Measurements from ENCODE around the gene TSGA10IP. TPM values are rescaled to one million over a fixed set of nuclear protein-coding genes. Genes with fewer than 3 reads are reported as not detected.

Gene TSGA10IP
- total RNA-seq, 1 donor, result not detected

DNA sequence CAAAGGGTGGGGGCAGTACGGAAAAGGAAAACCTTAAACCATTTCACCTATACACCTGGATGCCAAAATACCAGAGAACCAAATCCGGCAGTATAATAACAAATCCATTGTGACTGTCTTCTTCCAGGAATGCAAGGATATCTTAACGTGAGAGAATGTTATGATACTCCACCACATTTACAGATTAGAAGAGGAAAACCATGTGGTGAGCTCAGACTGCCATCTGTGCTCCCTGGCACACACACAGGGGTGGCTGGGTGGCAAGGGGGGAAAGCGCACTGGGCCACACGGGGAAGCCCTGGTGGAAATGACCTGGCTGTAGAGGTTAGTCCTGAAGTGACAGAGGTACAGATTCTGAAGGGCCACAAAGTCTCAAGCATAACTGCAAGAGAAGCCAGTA lies 46.8 kb downstream of the TSGA10IP start:
- TF ChIP-seq, protein P1, sequence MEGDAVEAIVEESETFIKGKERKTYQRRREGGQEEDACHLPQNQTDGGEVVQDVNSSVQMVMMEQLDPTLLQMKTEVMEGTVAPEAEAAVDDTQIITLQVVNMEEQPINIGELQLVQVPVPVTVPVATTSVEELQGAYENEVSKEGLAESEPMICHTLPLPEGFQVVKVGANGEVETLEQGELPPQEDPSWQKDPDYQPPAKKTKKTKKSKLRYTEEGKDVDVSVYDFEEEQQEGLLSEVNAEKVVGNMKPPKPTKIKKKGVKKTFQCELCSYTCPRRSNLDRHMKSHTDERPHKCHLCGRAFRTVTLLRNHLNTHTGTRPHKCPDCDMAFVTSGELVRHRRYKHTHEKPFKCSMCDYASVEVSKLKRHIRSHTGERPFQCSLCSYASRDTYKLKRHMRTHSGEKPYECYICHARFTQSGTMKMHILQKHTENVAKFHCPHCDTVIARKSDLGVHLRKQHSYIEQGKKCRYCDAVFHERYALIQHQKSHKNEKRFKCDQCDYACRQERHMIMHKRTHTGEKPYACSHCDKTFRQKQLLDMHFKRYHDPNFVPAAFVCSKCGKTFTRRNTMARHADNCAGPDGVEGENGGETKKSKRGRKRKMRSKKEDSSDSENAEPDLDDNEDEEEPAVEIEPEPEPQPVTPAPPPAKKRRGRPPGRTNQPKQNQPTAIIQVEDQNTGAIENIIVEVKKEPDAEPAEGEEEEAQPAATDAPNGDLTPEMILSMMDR (IDR thresholded peaks at IDR 0.05; ENCODE audit: extremely low read depth, low read depth, low read length), result no peak
- no peaks in the 10 kb centered on the region for H3K4me1 ChIP-seq (ENCODE audit: insufficient read depth, low read length)
- H2AFZ ChIP-seq (ENCODE audit: low read length), result no peak overlapping the region
- H3K9me3 ChIP-seq (ENCODE audit: low read depth, low read length), result no peaks in the 10 kb centered on the region
- no peak overlapping the region for H3K4me3 ChIP-seq (ENCODE audit: insufficient read depth, low read length)
- peak; percentile 67 for DNase-seq (ENCODE audit: insufficient read length, low spot score, missing footprints)
- H4K20me1 ChIP-seq (ENCODE audit: insufficient read depth, low read length), result no peaks in the 10 kb centered on the region
- no peak overlapping the region for H3K4me2 ChIP-seq (ENCODE audit: insufficient read depth, low read length)
- H3K27me3 ChIP-seq (ENCODE audit: insufficient read depth, low read length), result no peaks in the 10 kb centered on the region
- H3K79me2 ChIP-seq (ENCODE audit: insufficient read depth, low read length), result no peaks in the 10 kb centered on the region
- no peak overlapping the region for H3K27ac ChIP-seq (ENCODE audit: low read depth, low read length)
- H3K36me3 ChIP-seq (ENCODE audit: insufficient read depth, low read length), result peaks cover 6% of the 10 kb centered on the region

GRCh38 chr11:65997286-65997685 lies 52.0 kb downstream of the TSGA10IP start:
- H3K4me2 ChIP-seq (ENCODE audit: insufficient read depth, low read length), result no peak overlapping the region
- H3K9me3 ChIP-seq (ENCODE audit: low read depth, low read length), result no peaks in the 10 kb centered on the region
- peaks cover 7% of the 10 kb centered on the region for H4K20me1 ChIP-seq (ENCODE audit: insufficient read depth, low read length)
- H3K27me3 ChIP-seq (ENCODE audit: insufficient read depth, low read length), result no peaks in the 10 kb centered on the region
- peaks cover 40% of the 10 kb centered on the region for H3K36me3 ChIP-seq (ENCODE audit: insufficient read depth, low read length)
- no peaks in the 10 kb centered on the region for H3K4me1 ChIP-seq (ENCODE audit: insufficient read depth, low read length)
- H3K27ac ChIP-seq (ENCODE audit: low read depth, low read length), result no peak overlapping the region
- no peak overlapping the region for H2AFZ ChIP-seq (ENCODE audit: low read length)
- no peak overlapping the region for H3K4me3 ChIP-seq (ENCODE audit: insufficient read depth, low read length)
- peak; percentile 80 for DNase-seq (ENCODE audit: insufficient read length, low spot score, missing footprints)
- TF ChIP-seq, protein P1 (IDR thresholded peaks at IDR 0.05; ENCODE audit: extremely low read depth, low read depth, low read length), result no peak
- peaks cover 33% of the 10 kb centered on the region for H3K79me2 ChIP-seq (ENCODE audit: insufficient read depth, low read length)

DNA sequence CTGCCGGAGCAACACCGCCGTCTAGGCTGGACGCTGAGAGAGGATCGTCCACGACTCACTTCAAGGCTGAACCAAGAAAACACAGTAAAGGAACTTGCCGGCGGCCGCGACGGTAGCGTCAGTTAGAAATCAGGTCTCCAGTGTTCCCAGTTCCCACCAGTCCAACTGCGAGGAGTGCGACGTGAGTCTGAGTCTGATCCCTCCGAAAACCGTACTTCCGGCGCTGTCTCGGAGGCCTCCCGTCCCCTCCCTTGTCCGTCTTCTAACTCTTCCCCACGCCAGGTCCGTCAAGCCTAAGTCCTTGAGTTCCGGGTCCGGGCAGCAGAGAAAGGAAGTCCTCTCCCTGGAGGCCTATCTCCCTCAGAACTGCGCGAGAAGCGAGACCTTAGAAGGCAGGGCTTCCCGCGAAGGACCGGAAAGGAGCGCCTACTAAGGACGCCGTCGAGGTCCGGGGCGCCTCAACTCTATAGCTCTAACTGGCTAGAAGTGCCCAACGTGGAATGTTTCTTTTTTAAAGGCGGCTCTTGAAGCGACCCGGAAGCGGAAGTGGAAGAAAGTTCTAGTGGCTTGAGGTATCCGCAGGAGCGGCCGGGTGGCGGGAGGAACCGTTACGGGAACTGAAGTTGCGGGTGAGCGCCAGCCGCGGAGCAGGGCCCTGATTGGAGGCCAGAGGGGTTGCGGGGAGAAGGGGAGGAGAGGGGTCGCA lies 56.8 kb downstream of the TSGA10IP start, which contains the start of the genes BANF1 and EIF1AD:
Gene BANF1, plus strand, starts transcription at position 562 of the 706 bp plus-strand sequence. CDS start 748 bp downstream, outside the sequence.
Gene EIF1AD, minus strand, starts transcription at position 216 of the 706 bp plus-strand sequence. CDS start 1,768 bp downstream, outside the sequence.
- DNase-seq (ENCODE audit: insufficient read length, low spot score, missing footprints), result peak; percentile 99
- TF ChIP-seq, protein P1 (IDR thresholded peaks at IDR 0.05; ENCODE audit: extremely low read depth, low read depth, low read length), result no peak
- Histone ChIP-seq H3K27me3 (ENCODE audit: insufficient read depth, low read length) (no peaks in the 10 kb centered on the region), H3K9me3 (ENCODE audit: low read depth, low read length) (no peaks in the 10 kb centered on the region), H2AFZ (ENCODE audit: low read length) (peak within 1 kb of the TSS; percentile 98), H3K4me3 (ENCODE audit: insufficient read depth, low read length) (peak within 1 kb of the TSS; percentile 95), H3K79me2 (ENCODE audit: insufficient read depth, low read length) (peaks cover 51% of the 10 kb centered on the region), H3K36me3 (ENCODE audit: insufficient read depth, low read length) (peaks cover 46% of the 10 kb centered on the region), H3K4me1 (ENCODE audit: insufficient read depth, low read length) (peaks cover 7% of the 10 kb centered on the region), H4K20me1 (ENCODE audit: insufficient read depth, low read length) (peaks cover 7% of the 10 kb centered on the region), H3K27ac (ENCODE audit: low read depth, low read length) (peak within 1 kb of the TSS; percentile 93), H3K4me2 (ENCODE audit: insufficient read depth, low read length) (peak within 1 kb of the TSS; percentile 90)

- peak overlapping the region; percentile 90 for H3K4me2 ChIP-seq (ENCODE audit: insufficient read depth, low read length)
- no peaks in the 10 kb centered on the region for H3K27me3 ChIP-seq (ENCODE audit: insufficient read depth, low read length)
- peak; percentile 92 for DNase-seq (ENCODE audit: insufficient read length, low spot score, missing footprints)
- peaks cover 7% of the 10 kb centered on the region for H3K4me1 ChIP-seq (ENCODE audit: insufficient read depth, low read length)
- TF ChIP-seq, protein P1 (IDR thresholded peaks at IDR 0.05; ENCODE audit: extremely low read depth, low read depth, low read length), result no peak
- no peaks in the 10 kb centered on the region for H3K9me3 ChIP-seq (ENCODE audit: low read depth, low read length)
- peak overlapping the region; percentile 98 for H2AFZ ChIP-seq (ENCODE audit: low read length)
- H4K20me1 ChIP-seq (ENCODE audit: insufficient read depth, low read length), result peaks cover 7% of the 10 kb centered on the region
- H3K79me2 ChIP-seq (ENCODE audit: insufficient read depth, low read length), result peaks cover 51% of the 10 kb centered on the region
- H3K36me3 ChIP-seq (ENCODE audit: insufficient read depth, low read length), result peaks cover 40% of the 10 kb centered on the region
- H3K4me3 ChIP-seq (ENCODE audit: insufficient read depth, low read length), result peak overlapping the region; percentile 95
- H3K27ac ChIP-seq (ENCODE audit: low read depth, low read length), result peak overlapping the region; percentile 93
These were observed 57.5 kb downstream of the TSGA10IP start for GRCh38 chr11:66002648-66003225.

Measured in osteoblast (primary cell).